H9 (cell line): ENCODE results near the gene VSIG2. TPM values are rescaled to one million over a fixed set of nuclear protein-coding genes. Genes with fewer than 3 reads are reported as not detected.

Experiments
- DNase-seq: peaks from one replicate; pipeline ENCODE4 v3.0.0-alpha.2; 2017
- H2AFZ ChIP-seq: one replicate; pipeline ENCODE4 v1.6.1; 2013; ENCODE audit warnings: mild to moderate bottlenecking, low read length, control low read depth, moderate library complexity
- H2AK5ac ChIP-seq: 2 replicates; pipeline ENCODE4 v1.6.1; 2013; ENCODE audit warnings: low read length, control low read depth, mixed read lengths; ENCODE audit not compliant: insufficient read length
- H2BK120ac ChIP-seq: one replicate; pipeline ENCODE4 v1.6.1; 2013; ENCODE audit warnings: low read depth, mild to moderate bottlenecking, low read length, control low read depth, inconsistent platforms; ENCODE audit not compliant: poor library complexity, severe bottlenecking
- H2BK12ac ChIP-seq: 2 replicates; pipeline ENCODE4 v1.6.1; 2013; ENCODE audit warnings: low read length, control low read depth, mixed read lengths, low read depth; ENCODE audit not compliant: insufficient read length
- H2BK15ac ChIP-seq: 2 replicates; pipeline ENCODE4 v1.6.1; 2013; ENCODE audit warnings: low read depth, low read length, control low read depth
- H2BK20ac ChIP-seq: one replicate; pipeline ENCODE4 v1.6.1; 2013; ENCODE audit warnings: low read depth, mild to moderate bottlenecking, low read length, control low read depth, inconsistent platforms; ENCODE audit not compliant: poor library complexity, severe bottlenecking
- H2BK5ac ChIP-seq: 2 replicates; pipeline ENCODE4 v1.6.1; 2013; ENCODE audit warnings: low read length, control low read depth, mixed read lengths; ENCODE audit not compliant: insufficient read length
- H3K14ac ChIP-seq: 2 replicates; pipeline ENCODE4 v1.6.1; 2013; ENCODE audit warnings: low read length, control low read depth; ENCODE audit not compliant: insufficient read depth
- H3K18ac ChIP-seq: 2 replicates; pipeline ENCODE4 v1.6.1; 2013; ENCODE audit warnings: low read depth, mild to moderate bottlenecking, mixed read lengths, low read length, control low read depth; ENCODE audit not compliant: insufficient read length
- H3K23ac ChIP-seq: 2 replicates; pipeline ENCODE4 v1.6.1; 2013; ENCODE audit warnings: low read length, control low read depth, mixed read lengths, low read depth; ENCODE audit not compliant: insufficient read length
- H3K23me2 ChIP-seq: 2 replicates; pipeline ENCODE4 v1.6.1; 2013; ENCODE audit warnings: low read depth, mild to moderate bottlenecking, mixed read lengths, low read length, control low read depth; ENCODE audit not compliant: insufficient read length, poor library complexity, severe bottlenecking
- H3K27ac ChIP-seq: 2 replicates; pipeline ENCODE4 v1.5.1; 2013; ENCODE audit warnings: low read length, control low read depth, mixed read lengths, low read depth; ENCODE audit not compliant: insufficient read length
- H3K27me3 ChIP-seq: 2 replicates; pipeline ENCODE4 v1.6.1; 2013; ENCODE audit warnings: low read length, control low read depth, inconsistent platforms; ENCODE audit not compliant: insufficient read depth
- H3K4ac ChIP-seq: 2 replicates; pipeline ENCODE4 v1.6.1; 2013; ENCODE audit warnings: low read depth, mild to moderate bottlenecking, control low read depth, inconsistent platforms, low read length, moderate library complexity
- H3K4me1 ChIP-seq: 2 replicates; pipeline ENCODE4 v1.6.1; 2013; ENCODE audit warnings: low read length, control low read depth, inconsistent platforms; ENCODE audit not compliant: insufficient read depth
- H3K4me2 ChIP-seq: 2 replicates; pipeline ENCODE4 v1.6.1; 2013; ENCODE audit warnings: low read length, control low read depth, mixed read lengths; ENCODE audit not compliant: insufficient read length, insufficient read depth
- H3K56ac ChIP-seq: 2 replicates; pipeline ENCODE4 v1.6.1; 2013; ENCODE audit warnings: low read depth, mild to moderate bottlenecking, mixed read lengths, low read length, control low read depth; ENCODE audit not compliant: insufficient read length
- H3K79me1 ChIP-seq: 2 replicates; pipeline ENCODE4 v1.6.1; 2013; ENCODE audit warnings: low read depth, mild to moderate bottlenecking, moderate library complexity, low read length, control low read depth, inconsistent platforms; ENCODE audit not compliant: insufficient read depth, poor library complexity, severe bottlenecking
- H3K79me2 ChIP-seq: 2 replicates; pipeline ENCODE4 v1.6.1; 2013; ENCODE audit warnings: low read length, control low read depth, inconsistent platforms; ENCODE audit not compliant: insufficient read depth
- H3K9ac ChIP-seq: 2 replicates; pipeline ENCODE4 v1.6.1; 2013; ENCODE audit warnings: low read length, control low read depth, mixed read lengths; ENCODE audit not compliant: insufficient read length; ENCODE audit errors: extremely low read depth
- H3K9me3 ChIP-seq: one replicate; pipeline ENCODE4 v1.6.1; 2013; ENCODE audit warnings: low read depth, low read length, inconsistent platforms; ENCODE audit not compliant: control insufficient read depth
- H3T11ph ChIP-seq: one replicate; pipeline ENCODE4 v1.6.1; 2013; ENCODE audit warnings: mild to moderate bottlenecking, low read length, control low read depth, inconsistent platforms
- H4K20me1 ChIP-seq: one replicate; pipeline ENCODE4 v1.6.1; 2013; ENCODE audit not compliant: control insufficient read depth, insufficient read length, insufficient read depth
- H4K5ac ChIP-seq: 2 replicates; pipeline ENCODE4 v1.6.1; 2013; ENCODE audit warnings: low read depth, mild to moderate bottlenecking, mixed read lengths, low read length, control low read depth; ENCODE audit not compliant: insufficient read length
- H4K8ac ChIP-seq: replicated peaks from 2 replicates; pipeline ENCODE4 v1.6.1; 2013; ENCODE audit warnings: low read length, control low read depth, mixed read lengths, low read depth; ENCODE audit not compliant: insufficient read length
- H4K91ac ChIP-seq: 2 replicates; pipeline ENCODE4 v1.6.1; 2013; ENCODE audit warnings: low read depth, mild to moderate bottlenecking, moderate library complexity, mixed read lengths, low read length, control low read depth; ENCODE audit not compliant: insufficient read length
- H3K27ac Mint-ChIP-seq, 3 experiments: 2 replicates in 2 of 3; 3 replicates in 1 of 3; pipeline ENCODE4 v1.8.0; 2020 to 2021; ENCODE audit warnings: mixed read lengths in 3 of 3, mild to moderate bottlenecking in 1 of 3, moderate library complexity in 1 of 3
- H3K27me3 Mint-ChIP-seq: 2 replicates; pipeline ENCODE4 v1.8.0; 2021; ENCODE audit warnings: low read depth, mild to moderate bottlenecking, moderate library complexity, mixed read lengths
- H3K36me3 Mint-ChIP-seq, 3 experiments: 2 replicates in 2 of 3; 3 replicates in 1 of 3; pipeline ENCODE4 v1.8.0; 2020 to 2021; ENCODE audit warnings: low read depth in 3 of 3, mixed read lengths in 3 of 3; ENCODE audit not compliant: insufficient read depth in 1 of 3
- H3K4me1 Mint-ChIP-seq, 2 experiments: 2 replicates each; pipeline ENCODE4 v1.8.0; 2020; ENCODE audit warnings: mixed read lengths in 2 of 2
- H3K4me3 Mint-ChIP-seq, 2 experiments: 2 replicates in 1 of 2; 3 replicates in 1 of 2; pipeline ENCODE4 v1.8.0; 2020 to 2021; ENCODE audit warnings: mild to moderate bottlenecking in 2 of 2, mixed read lengths in 2 of 2, moderate library complexity in 1 of 2
- H3K9me3 Mint-ChIP-seq, 2 experiments: 2 replicates in 1 of 2; 3 replicates in 1 of 2; pipeline ENCODE4 v1.8.0; 2020; ENCODE audit warnings: mild to moderate bottlenecking in 2 of 2, mixed read lengths in 2 of 2, moderate library complexity in 1 of 2
- CTCF ChIP-seq: fragments of 200-600 bp; sonication (generic); conservative IDR thresholded peaks from 3 replicates; pipeline ENCODE4 v1.8.0; 2021; ENCODE audit warnings: antibody characterized with exemption, mild to moderate bottlenecking
- WGBS: extraction: QIAGEN DNeasy Blood & Tissue Kit; methylation state at CpG from one replicate; pipeline ENCODE4 v1.1.7; 2013; ENCODE audit warnings: missing lambda C conversion rate, low lambda C conversion rate, mixed read lengths; ENCODE audit not compliant: insufficient read length; ENCODE audit errors: extremely low coverage; 5-methylcytosine and 5-hydroxymethylcytosine counted together
- total RNA-seq: library from RNA; stranded (reverse); gene quantifications from 2 replicates; pipeline ENCODE4 v1.2.1, GENCODE V29; 2021

VSIG2 gene
- total RNA-seq, 1 experiment from 2014 or later: not detected

DNA sequence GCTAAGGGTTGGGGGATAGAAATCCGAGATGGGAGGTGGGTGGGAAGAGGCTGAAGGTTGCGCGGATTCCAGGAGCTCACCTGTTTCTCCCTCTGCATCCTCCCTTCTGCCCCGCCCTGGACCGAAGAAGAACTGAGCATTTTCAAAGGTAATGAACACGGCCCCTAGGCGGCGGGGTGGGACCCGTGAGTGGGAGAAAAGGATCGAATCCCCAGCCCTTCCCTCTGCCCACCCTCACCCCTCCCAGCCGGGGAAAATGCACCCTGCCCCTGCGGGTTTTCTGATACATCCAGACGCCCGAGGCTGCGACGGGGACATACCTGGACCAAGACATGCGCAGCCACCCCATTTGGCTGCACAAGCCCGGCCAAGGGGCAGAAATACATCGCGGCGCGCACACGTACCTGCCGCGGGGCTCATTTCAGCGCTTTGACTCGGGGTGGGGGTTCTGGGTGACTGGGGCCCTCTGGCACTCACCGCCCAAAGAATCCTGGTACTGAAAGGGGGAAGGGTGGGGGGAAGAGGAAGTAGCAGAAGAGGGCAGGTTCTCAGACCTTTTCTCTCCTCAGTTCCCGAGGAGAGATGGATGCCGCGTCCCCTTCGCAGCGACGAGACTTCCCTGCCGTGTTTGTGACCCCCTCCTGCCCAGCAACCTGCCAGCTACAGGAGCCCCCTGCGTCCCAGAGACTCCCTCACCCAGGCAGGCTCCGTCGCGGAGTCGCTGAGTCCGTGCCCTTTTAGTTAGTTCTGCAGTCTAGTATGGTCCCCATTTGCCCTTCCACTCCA lies 6.0 kb downstream of the VSIG2 start:
- Histone ChIP-seq H3K14ac (no peak overlapping the region), H3K18ac (no peak overlapping the region), H2BK5ac (no peak overlapping the region), H4K91ac (no peak overlapping the region), H3K23me2 (peaks cover 19% of the 10 kb centered on the region), H4K8ac (no peak overlapping the region), H3K9ac (no peak overlapping the region), H2BK15ac (no peak overlapping the region), H3K79me1 (no peaks in the 10 kb centered on the region), H4K20me1 (no peaks in the 10 kb centered on the region), H2BK12ac (no peak overlapping the region), H3K56ac (no peak overlapping the region), H3K9me3 (no peaks in the 10 kb centered on the region), H3K79me2 (no peaks in the 10 kb centered on the region), H3K27ac (no peak overlapping the region), H2BK120ac (no peak overlapping the region), H3K4me1 (no peaks in the 10 kb centered on the region), H3K4ac (no peak overlapping the region), H2AK5ac (no peak overlapping the region), H3T11ph (no peak overlapping the region), H4K5ac (no peak overlapping the region), H3K27me3 (peaks cover 90% of the 10 kb centered on the region), H2BK20ac (no peak overlapping the region), H3K23ac (no peak overlapping the region), H2AFZ (no peak overlapping the region), H3K4me2 (peak overlapping the region; percentile 51)
- Mint-ChIP-seq H3K36me3 (no peaks in the 10 kb centered on the region; a peak in 2 of 7 replicates), H3K27me3 (peaks cover 98% of the 10 kb centered on the region), H3K4me3 (peak overlapping the region; percentile 79 to 92), H3K27ac (peak overlapping the region in 2 of 3 experiments; percentile 56 to 94; a peak in 3 of 7 replicates), H3K4me1 (peaks cover 21 to 33% of the 10 kb centered on the region in 2 experiments), H3K9me3 (peaks cover 3 to 7% of the 10 kb centered on the region in 2 experiments; a peak in 2 of 5 replicates)
- peak; percentile 61 for TF ChIP-seq CTCF
- peak; percentile 64 for DNase-seq
- WGBS: no CpG with 5 or more reads among the region's 41 CpGs
